HG03571 (cell line): ENCODE measurements around the gene DVL1.
"Not testable (repeated sequence)": the region's sequence is repeated elsewhere in the genome, so short reads cannot be mapped to it uniquely, and the experiment has no call there.

Experiments used
- ATAC-seq: cut with Tn5 transposase; IDR thresholded peaks from one replicate; pipeline ENCODE4 v1.9.1; 2021; ENCODE audit not compliant: unreplicated experiment

DVL1 gene

DNA sequence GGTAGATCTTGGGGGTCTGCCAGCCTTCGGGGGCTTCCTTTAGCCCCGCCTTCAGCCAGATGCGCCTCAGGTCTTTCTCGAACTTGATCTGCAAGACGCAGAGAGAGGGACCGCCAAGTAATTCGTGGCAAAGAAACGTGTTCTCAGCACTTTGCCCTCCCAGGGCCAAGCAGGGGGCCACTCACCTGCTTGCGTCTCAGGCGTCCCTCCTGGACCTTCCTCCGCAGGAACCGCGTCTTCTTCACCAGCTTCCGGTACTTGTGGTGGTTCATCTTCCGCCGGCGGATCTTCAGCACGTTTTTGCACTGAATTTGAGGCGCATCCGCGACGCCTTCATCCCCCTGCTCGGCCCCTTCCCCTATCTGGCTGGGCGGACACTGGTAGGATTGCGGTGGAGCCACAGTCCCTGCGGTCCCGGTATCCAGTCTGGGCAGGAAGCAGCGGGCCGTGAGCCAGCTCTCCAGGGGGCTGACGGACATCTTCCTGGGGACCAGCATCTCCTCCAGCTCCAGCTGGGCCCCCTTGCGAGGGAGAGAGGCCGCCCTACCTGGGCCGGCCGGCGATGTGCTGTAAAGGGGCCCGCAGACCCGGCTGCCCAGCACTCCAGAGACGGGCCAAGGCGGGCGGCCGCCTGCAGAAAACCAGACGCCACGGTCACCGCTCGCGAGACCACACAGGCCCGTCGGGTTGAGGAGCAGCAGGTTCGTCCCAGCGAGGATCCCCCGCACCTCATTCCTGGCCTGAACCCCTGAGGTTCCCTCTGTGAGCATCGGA lies 24.8 kb upstream of the DVL1 start:
- ATAC-seq = no peak

- ATAC-seq = no peak
These were observed 24.0 kb upstream of the DVL1 start for GRCh38 chr1:1373051-1373814.

GRCh38 chr1:1371746-1372711 lies 22.8 kb upstream of the DVL1 start:
- no peak for ATAC-seq

GRCh38 chr1:1371364-1371745 lies 22.1 kb upstream of the DVL1 start:
- ATAC-seq = no peak

DNA sequence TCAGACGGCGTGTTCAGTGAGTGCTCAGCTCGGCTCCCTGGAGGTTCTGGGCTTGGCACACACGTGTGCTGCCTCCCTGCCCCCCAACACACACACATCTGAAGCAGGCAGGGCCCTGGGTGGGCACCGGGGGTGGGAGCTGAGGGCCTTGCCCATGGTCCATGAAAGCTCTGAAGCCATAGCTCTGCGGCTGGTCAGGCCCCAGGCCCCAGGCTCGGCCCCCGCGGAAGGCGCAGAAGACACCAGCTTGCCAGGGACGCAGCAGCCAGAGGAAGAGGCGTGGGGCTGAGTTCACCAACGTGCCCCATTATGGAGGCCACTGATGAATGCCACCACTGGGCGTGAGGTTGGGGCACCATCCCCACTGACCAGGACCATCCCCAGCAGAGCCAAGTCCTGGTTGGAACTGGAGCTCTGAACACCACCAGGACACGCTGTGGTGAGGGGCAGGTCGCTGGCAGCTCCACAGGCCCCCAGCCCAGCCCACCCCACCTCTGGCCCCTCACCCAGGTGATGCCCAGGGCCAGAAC lies 21.6 kb upstream of the DVL1 start:
- ATAC-seq = no peak

- ATAC-seq = not testable (repeated sequence)
These were observed 20.9 kb upstream of the DVL1 start for GRCh38 chr1:1370094-1370493.

DNA sequence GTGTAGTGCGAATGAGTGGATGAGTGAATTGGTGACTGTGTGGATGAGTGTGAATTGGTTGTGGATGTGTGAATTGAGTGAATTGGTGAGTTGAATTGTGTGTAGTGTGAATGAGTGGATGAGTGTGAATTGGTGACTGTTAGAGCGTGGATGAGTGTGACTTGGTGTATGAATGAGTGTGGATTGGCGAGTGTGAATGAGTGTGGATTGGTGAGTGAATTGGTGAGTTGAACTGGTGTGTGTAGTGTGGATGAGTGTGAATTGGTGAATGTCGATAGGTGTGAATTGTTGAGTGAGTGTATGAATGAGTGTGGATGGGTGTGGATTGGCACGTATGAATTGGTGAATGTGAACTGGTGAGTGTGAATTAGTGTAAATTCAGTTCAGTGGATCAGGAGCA lies 18.1 kb upstream of the DVL1 start:
- no peak for ATAC-seq

DNA sequence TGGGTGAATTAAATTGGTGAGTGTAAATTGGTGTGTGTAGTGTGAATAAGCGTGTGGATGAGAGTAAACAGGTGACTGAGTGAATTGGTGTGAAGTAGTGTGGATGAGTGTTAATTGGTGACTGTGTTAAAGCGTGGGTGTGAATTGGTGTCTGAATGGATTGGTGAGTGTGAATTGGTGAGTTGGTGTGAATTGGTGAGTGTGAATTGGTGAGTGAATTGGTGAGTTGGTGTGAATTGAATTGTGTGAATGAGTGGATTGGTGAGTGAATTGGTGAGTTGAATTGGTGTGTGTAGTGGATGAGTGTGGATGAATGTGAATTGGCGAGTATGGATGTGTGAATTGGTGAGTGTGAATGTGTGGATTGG lies 17.5 kb upstream of the DVL1 start:
- no peak for ATAC-seq

- ATAC-seq = no peak
These were observed 16.9 kb upstream of the DVL1 start for GRCh38 chr1:1365875-1366698.

DNA sequence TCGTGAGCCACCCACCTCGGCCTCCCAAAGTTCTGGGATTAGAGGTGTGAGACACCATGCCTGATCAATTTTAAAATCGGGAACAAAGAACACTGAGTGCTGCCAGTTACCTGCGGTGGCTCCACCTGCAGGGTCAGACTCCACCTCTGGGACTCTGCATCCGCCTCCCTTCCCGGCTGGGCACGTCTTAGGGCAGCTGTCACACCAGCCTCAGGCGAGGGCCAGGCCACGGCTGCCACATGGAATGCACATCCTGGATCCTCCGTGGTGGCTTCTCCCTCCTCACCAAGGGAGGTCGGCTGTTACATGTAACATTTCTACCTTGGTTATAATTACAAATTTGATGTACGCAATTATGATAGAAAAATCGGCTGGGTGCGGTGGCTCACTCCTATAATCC lies 15.0 kb upstream of the DVL1 start:
- no peak for ATAC-seq

GRCh38 chr1:1361982-1362423 lies 12.8 kb upstream of the DVL1 start:
- ATAC-seq = no peak

DNA sequence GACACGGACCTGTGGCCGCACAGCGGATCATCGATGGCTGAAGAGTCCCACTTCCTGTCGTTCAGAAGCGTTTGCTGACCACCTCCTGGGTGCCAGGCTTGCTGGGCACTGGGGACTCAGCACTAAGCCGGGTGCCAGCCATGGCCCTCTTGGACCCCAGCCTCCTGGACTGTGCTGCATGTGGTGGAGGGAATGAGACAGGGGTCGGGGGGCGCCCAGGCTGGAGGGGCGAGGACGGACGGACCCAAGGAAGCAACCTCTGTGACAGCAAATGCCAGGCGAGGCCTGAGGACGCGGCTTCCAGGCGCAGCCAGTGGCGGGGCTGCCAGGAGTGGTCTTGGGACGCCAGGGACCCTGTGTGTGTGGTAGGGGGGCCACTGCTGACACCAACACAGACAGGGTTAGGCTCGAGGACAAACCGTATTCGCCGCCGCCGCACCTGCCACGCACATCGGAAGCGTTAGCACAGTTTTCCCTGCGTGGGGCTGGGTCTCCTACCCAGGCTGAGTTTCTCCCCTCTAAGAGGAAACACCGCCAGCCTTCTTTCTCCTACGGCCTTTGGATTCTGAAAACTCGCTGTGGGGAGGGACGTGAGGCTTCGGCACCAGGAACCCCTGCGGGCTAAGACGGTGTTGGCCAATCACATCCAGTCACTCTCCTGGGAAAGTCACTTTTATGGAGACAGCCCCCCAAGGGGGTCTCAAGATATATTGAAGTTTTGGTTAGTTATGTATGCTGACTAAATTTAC lies 12.2 kb upstream of the DVL1 start:
- no peak for ATAC-seq

DNA sequence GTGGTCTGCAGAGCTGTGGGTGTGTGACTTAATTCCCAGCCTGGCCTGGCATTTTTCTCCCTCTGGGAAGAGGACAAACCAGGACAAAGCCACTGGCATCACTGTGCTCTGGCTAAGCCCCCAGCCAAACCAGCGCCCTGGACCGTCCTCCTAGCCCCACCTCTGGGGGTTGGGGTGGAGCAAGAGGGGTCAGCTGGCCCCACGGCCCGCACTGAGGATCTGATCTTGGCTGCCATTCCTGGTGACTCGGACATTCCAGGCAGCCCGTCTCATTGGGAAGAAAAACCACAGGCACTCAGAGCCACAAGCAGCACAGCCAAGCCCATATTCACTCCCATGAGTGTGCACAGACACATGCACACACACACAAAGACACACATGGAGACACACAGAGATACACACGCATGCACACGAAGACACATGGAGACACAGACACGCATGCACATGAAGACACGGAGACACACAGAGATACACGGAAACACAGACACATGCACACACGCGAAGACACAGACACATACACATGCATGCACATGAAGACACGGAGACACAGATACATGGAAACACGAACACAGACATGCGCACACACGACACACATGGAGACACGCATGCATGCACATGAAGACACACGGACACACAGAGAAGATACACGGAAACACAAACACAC lies 11.4 kb upstream of the DVL1 start:
- ATAC-seq = no peak

DNA sequence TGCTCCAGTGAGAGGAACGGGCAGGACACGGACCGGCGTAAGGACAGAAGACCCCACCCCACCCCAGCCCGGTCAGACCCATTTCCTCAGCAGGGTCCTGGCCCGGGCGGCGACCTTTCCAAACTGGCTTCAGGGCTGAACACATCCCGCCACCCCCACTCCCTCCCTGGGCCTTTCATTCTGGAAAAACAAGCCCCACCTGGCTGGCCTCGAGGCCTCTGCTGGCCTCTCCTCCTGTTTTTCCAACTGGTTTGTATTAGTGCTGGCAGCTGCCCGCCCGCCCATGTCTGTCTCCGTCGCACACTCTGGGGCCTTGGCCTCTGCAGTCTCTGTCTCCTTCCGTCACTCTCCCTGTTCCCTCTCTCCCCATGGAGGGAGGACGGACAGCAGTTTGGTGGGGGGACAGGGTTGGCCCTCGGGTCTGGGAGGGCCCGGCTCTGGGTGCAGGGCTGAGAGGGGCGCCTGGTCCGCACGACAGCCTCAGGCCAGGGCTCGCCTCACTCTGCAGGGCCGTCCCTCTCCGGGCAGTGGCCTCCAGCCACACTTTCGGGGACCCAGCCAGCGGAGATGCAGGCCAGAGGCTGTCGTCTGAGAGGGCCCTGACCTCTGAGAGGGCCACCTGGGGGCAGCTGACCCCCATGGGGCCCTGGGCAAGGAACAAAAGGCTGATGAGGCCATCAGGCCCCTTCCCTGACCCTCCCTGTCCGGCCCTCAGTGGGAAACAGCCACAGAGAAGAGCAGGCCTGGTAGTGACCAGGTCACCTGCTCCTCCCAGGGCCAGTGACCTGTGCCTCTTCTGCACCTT lies 10.6 kb upstream of the DVL1 start:
- ATAC-seq = no peak

- no peak for ATAC-seq
These were observed 10.1 kb upstream of the DVL1 start for GRCh38 chr1:1359308-1359663.

GRCh38 chr1:1358433-1359271 lies 9.4 kb upstream of the DVL1 start, which contains the start of gene MXRA8:
MXRA8 (minus strand) TSS chr1:1358555; CDS start chr1:1358504, 51 bp downstream.
- ATAC-seq = no peak

- no peak for ATAC-seq
These were observed 8.7 kb upstream of the DVL1 start for GRCh38 chr1:1357871-1358432.
